Lower leg skin (tissue), 3 donors: ENCODE measurements around the gene WNT8A.

Experiments used
- POLR2A ChIP-seq, 2 donors: fragments of 450-650 bp; IDR thresholded peaks; one replicate each; pipeline ENCODE4 v1.6.1; 2016 to 2017; ENCODE audit warnings: antibody characterized with exemption in 2 of 2, mild to moderate bottlenecking in 1 of 2, moderate library complexity in 1 of 2
- TF ChIP-seq, protein P1 (sequence below), 3 donors: fragments of 450-650 bp; IDR thresholded peaks; one replicate each; pipeline ENCODE4 v1.5.1; 2016; ENCODE audit warnings: antibody characterized with exemption in 3 of 3, mild to moderate bottlenecking in 3 of 3, moderate library complexity in 2 of 3

DNA sequence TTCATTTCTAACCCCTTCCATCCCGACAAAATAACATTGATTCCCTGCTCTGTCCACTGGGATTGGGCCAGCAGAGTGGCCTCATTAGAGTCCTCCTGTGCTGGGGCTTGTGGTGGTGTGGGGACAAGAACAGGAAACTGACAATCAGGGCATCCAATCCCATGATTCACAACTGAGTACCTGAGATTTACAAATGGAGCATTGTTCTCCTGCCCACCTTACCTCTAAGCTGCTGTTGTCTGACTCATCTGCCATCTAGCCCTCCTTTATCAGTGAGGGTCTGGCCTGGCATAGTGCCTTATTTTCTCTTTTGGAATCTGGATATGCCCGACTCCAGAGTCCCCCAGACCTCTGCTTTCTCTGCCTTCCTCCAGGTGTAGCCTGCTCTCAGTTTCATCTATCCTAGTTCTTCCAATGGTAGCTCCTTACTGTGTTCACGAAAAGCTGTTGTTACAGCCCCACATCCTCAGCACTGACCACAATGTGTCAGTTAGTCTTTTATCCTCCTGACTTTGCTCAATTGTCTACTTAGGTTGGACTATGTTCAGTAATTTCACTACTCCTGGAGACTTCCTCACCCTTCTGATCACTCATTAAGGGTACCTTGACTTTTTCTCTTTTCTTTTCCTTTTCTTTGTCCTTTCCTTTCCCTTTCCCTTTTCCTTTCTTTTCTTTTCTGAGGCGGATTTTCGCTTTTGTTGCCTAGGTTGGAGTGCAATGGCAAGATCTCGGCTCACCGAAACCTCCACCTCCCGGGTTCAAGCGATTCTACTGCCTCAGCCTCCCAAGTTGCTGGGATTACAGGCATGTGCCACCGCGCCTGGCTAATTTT, 13.4 kb downstream of the WNT8A start:
- no peak for TF ChIP-seq POLR2A (IDR thresholded peaks at IDR 0.05)
- TF ChIP-seq, protein P1, sequence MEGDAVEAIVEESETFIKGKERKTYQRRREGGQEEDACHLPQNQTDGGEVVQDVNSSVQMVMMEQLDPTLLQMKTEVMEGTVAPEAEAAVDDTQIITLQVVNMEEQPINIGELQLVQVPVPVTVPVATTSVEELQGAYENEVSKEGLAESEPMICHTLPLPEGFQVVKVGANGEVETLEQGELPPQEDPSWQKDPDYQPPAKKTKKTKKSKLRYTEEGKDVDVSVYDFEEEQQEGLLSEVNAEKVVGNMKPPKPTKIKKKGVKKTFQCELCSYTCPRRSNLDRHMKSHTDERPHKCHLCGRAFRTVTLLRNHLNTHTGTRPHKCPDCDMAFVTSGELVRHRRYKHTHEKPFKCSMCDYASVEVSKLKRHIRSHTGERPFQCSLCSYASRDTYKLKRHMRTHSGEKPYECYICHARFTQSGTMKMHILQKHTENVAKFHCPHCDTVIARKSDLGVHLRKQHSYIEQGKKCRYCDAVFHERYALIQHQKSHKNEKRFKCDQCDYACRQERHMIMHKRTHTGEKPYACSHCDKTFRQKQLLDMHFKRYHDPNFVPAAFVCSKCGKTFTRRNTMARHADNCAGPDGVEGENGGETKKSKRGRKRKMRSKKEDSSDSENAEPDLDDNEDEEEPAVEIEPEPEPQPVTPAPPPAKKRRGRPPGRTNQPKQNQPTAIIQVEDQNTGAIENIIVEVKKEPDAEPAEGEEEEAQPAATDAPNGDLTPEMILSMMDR (IDR thresholded peaks at IDR 0.05) = no peak
